GM20000 (cell line): Measurements from ENCODE around the gene TNFRSF8.

Experiments used
- DNase-seq: peaks from one replicate; pipeline ENCODE4 v3.0.0; 2012; ENCODE audit warnings: low spot score
- TF ChIP-seq, protein P1 (sequence below): IDR thresholded peaks from 2 replicates; pipeline ENCODE4 v1.5.1; 2012; ENCODE audit warnings: mild to moderate bottlenecking, control low read depth; ENCODE audit errors: extremely low read depth, missing control alignments

Gene TNFRSF8

DNA sequence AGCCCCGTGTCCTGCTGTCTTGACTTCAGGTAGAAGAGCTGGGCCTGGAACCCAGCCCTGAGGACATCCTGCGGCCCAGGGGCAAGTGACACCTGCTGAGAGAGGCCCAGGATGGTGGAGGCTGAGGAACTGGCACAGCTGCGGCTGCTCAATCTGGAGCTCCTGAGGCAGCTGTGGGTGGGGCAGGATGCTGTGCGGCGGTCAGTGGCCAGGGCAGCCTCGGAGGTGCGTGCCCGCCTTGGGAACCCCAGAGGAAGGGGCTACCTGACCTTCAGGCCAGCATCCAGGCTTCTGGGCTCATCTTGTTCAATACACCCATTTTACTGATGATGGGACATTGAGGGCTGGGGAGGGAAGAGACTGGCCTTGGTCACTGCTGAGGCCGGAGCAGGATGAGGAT lies 41.5 kb upstream of the TNFRSF8 start:
- TF ChIP-seq, protein P1, sequence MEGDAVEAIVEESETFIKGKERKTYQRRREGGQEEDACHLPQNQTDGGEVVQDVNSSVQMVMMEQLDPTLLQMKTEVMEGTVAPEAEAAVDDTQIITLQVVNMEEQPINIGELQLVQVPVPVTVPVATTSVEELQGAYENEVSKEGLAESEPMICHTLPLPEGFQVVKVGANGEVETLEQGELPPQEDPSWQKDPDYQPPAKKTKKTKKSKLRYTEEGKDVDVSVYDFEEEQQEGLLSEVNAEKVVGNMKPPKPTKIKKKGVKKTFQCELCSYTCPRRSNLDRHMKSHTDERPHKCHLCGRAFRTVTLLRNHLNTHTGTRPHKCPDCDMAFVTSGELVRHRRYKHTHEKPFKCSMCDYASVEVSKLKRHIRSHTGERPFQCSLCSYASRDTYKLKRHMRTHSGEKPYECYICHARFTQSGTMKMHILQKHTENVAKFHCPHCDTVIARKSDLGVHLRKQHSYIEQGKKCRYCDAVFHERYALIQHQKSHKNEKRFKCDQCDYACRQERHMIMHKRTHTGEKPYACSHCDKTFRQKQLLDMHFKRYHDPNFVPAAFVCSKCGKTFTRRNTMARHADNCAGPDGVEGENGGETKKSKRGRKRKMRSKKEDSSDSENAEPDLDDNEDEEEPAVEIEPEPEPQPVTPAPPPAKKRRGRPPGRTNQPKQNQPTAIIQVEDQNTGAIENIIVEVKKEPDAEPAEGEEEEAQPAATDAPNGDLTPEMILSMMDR = no peak
- no peak for DNase-seq

DNA sequence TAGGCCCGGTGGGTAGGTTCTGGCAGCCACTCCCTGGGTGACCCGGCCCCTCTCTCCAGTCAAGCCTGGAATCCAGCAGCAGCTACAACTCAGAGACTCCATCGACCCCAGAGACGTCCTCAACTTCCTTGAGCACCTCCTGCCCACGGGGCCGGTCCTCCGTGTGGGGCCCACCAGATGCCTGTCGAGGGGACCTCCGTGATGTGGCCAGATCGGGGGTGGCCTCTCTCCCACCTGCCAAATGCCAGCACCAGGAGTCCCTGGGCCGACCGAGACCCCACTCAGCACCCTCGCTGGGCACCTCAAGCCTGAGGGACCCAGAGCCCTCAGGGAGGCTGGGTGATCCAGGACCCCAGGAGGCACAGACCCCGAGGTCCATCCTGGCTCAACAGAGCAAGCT lies 41.1 kb upstream of the TNFRSF8 start:
- no peak for DNase-seq

DNA sequence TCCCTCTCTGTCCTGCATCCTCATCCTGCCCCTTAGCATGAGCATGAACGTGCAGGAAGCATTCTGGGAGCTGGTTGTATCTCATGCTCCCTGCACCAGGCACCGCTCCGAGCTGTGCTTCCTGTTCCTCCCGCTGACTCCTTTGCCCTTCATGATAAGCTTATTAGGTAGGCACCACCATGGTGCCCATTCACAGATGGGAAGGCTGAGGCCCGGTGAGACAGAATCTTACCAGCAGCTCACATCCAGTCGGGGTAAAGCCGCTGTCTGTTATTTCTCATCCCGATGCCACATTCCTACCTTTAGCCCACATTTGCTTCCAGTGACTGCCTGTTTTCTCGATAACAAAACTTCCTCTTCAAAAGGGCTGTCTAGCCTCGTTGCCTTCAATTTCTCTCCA lies 36.5 kb upstream of the TNFRSF8 start:
- no peak for DNase-seq
- TF ChIP-seq, protein P1 = no peak

More for the DNA sequence above, 41.1 kb upstream of the TNFRSF8 start:
- TF ChIP-seq, protein P1 = no peak

DNA sequence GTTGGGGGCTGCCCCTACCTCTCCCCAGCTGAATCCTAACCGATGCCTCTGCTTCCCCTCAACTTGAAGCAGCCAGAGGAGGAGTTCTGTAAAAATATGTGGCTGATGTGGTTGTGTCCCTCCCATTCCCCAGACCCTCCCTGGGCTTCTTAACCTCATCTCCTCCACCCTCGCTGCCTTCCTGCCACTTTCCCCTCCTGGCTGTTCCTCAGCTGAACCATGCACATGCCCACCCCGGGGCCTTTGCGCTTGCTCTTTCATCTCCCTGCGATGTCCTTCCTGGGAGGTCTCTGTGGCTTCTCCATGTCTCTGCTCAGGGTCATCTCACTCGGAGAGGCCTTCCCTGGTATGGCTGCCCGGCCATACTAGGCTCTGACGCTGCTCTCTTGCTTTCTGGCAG lies 34.9 kb upstream of the TNFRSF8 start:
- DNase-seq = no peak
- TF ChIP-seq, protein P1 = no peak

DNA sequence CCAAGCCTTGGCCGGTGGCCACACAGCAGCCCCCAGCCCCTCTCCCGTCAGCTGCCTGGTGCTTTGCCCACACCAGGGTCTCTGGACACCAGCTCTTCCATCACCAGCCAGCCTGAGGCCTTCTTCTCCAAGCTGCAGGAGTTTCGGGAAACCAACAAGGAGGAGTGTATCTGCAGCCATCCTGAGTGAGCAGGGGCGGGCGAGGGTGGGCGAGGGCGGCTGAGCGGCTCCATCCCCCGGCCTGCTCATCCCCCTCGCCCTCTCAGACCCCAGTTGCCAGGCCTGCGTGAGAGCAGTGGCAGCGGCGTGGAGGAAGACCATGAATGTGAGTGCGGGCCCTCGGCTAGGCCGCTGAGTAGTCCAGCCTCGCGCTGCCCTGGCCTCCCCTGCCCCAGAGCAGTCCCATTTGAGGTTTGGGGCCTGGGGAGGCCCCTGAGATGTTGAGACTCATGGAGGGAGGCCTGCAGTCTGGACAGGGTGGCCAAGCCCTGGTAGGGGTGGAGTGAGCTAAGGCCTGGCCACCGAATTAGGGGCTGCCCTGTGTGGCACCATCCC lies 34.1 kb upstream of the TNFRSF8 start:
- TF ChIP-seq, protein P1 = no peak
- DNase-seq = no peak

DNA sequence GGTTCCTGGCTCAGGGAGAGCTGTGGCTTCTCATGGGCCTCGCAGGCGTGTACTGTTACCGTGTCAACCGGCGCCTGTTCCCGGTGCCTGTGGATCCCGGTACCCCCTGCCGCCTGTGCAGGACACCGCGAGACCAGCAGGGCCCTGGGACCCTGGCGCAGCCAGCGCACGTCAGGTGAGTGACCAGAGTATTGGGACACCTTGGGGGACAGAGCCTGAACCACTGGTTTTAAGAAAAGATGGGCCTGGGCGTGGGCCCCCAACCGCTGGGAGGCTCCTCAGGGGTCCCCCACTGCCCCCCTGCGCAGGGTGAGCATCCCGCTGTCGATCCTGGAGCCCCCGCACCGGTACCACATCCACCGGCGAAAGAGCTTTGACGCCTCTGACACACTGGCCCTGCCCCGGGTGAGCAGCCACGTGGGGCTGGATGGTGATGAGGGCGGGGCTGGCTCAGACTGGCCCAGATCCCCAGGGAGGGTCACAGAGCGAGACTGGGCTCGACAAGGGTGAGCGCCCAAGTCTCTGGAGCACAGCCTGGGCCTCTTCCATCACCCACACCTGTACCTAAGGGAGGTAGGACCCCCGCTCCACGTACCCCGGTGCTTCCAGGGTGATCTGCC lies 33.3 kb upstream of the TNFRSF8 start:
- TF ChIP-seq, protein P1 = no peak
- no peak for DNase-seq

DNA sequence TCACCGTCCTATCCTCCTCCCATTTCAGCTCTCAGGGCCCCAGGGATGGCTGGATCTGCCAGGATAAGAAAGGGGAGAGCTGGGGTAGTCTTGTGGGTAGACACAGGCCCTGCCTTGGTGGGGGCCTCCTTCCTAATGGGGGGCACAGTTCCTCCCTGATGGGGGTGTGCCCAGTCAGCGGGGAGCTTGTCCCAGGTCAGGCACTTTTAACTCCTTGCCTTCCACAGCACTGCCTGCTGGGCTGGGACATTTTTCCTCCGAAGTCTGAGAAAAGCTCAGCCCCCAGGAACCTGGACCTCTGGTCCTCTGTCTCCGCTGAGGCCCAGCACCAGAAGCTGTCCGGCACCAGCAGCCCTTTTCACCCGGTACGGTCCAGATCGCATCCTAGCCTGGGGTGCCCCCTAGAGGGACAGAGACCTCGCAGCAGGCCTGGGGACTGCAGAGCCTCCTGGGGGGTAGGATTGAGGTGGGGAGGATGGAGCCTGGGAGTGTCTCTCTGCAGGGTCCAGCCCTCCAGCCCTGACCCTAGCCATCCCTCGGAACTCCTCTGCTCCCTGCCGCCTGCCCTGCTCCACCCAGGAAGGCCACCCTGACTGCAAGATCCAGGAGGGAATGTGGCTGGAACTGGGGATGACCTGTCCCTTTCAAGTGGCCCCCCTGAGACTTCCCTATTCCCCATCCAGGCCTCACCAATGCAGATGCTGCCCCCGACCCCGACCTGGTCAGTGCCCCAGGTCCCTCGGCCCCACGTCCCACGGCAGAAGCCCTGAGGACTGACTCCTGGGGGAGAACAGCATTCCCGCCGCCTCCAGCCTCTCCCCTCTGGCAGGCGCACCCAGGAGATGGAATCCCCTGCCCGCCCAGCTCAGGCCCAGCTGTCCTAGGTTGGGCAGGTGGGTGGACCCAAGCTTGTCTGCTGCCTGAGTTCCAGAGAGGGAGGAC lies 31.8 kb upstream of the TNFRSF8 start:
- TF ChIP-seq, protein P1 = peak; percentile 68
- peak; percentile 70 for DNase-seq
